HepG2 (cell line): ENCODE measurements around the gene CDH13. TPM values are rescaled to one million over a fixed set of nuclear protein-coding genes. Genes with fewer than 3 reads are reported as not detected.

ENCODE experiments used
- ATAC-seq: fragments of 200-7000 bp; cut with Tn5 transposase; 3 replicates; pipeline ENCODE4 v1.9.1; 2020; ENCODE audit warnings: mild to moderate bottlenecking, moderate library complexity
- BruUV-seq: library from RNA; stranded (reverse); fragments of 400-500 nt; replicated peaks from 2 replicates; lab custom pipeline; 2021; lab: Mats Ljungman, UMichigan
- CTCF ChIA-PET: fragments of 300-600 bp; formaldehyde crosslinking; extraction: SDS; loops from one replicate; lab custom pipeline; 2021; ENCODE audit warnings: low total read pairs, inconsistent platforms, low intra/inter-chr PET ratio; lab: Yijun Ruan, JAX
- POLR2A ChIA-PET: fragments of 350-600 bp; sonication (Branson Sonifier 250); formaldehyde crosslinking; loops from one replicate; lab custom pipeline; 2020; ENCODE audit warnings: antibody characterized with exemption, inconsistent platforms; lab: Yijun Ruan, JAX
- DNase-seq: peaks from one replicate; pipeline ENCODE4 v3.0.0-alpha.2; 2015; ENCODE audit warnings: low spot score
- FAIRE-seq: peaks from 3 replicates; lab custom pipeline; 2011; peaks lifted over from hg19 to GRCh38; lab: Jason Lieb, UNC
- H2AFZ ChIP-seq: one replicate; pipeline ENCODE4 v1.6.1; 2011; ENCODE audit warnings: low read length, inconsistent platforms
- H3K27ac ChIP-seq: fragments of 300-600 bp; 3 replicates; pipeline ENCODE4 v1.8.0; 2011; ENCODE audit warnings: mixed run types, mild to moderate bottlenecking, mixed read lengths, low read length, inconsistent platforms; ENCODE audit not compliant: insufficient read depth; ENCODE audit errors: extremely low read length
- H3K27me3 ChIP-seq, 2 experiments: fragments of 200-600 bp in 1 of 2; 2 replicates in 1 of 2; 3 replicates in 1 of 2; pipeline versions ENCODE4 v1.6.0 to v1.8.0; 2011; ENCODE audit warnings: low read length in 2 of 2, mild to moderate bottlenecking in 2 of 2, moderate library complexity in 2 of 2, inconsistent platforms in 1 of 2; ENCODE audit not compliant: insufficient read depth in 2 of 2, control insufficient read depth in 1 of 2
- H3K36me3 ChIP-seq, 2 experiments: fragments of 200-600 bp in 1 of 2; replicated peaks in 1 of 2; 2 replicates in 1 of 2; 3 replicates in 1 of 2; pipeline versions ENCODE4 v1.5.1 to v1.8.0; 2011; ENCODE audit warnings: low read length in 2 of 2, inconsistent platforms in 1 of 2; ENCODE audit not compliant: insufficient read depth in 2 of 2, control insufficient read depth in 1 of 2
- H3K4me1 ChIP-seq: 2 replicates; pipeline ENCODE4 v1.5.1; 2012; ENCODE audit warnings: low read length, inconsistent platforms; ENCODE audit not compliant: insufficient read depth
- H3K4me2 ChIP-seq: 2 replicates; pipeline ENCODE4 v1.6.0; 2011; ENCODE audit warnings: low read depth, low read length, inconsistent platforms
- H3K4me3 ChIP-seq, 3 experiments: fragments of 200-600 bp in 1 of 3; sonication (generic), shearing (Covaris generic) in 1 of 3; replicated peaks in 1 of 3; 2 replicates each; pipeline ENCODE4 v1.5.1; 2011 to 2016; ENCODE audit warnings: low read length in 3 of 3, inconsistent platforms in 2 of 3, low read depth in 2 of 3, mild to moderate bottlenecking in 2 of 3, control low read depth in 1 of 3, mixed read lengths in 1 of 3; ENCODE audit not compliant: insufficient read depth in 1 of 3
- H3K79me2 ChIP-seq: one replicate; pipeline ENCODE4 v1.6.1; 2011; ENCODE audit warnings: low read length, inconsistent platforms; ENCODE audit not compliant: insufficient read depth
- H3K9ac ChIP-seq: 2 replicates; pipeline ENCODE4 v1.6.0; 2011; ENCODE audit warnings: mild to moderate bottlenecking, low read depth, low read length, inconsistent platforms; ENCODE audit not compliant: insufficient read depth
- H3K9me3 ChIP-seq: 2 replicates; pipeline ENCODE4 v1.5.1; 2012; ENCODE audit warnings: mild to moderate bottlenecking, low read length
- H4K20me1 ChIP-seq: 2 replicates; pipeline ENCODE4 v1.6.0; 2011; ENCODE audit warnings: inconsistent platforms, mild to moderate bottlenecking, low read length, moderate library complexity; ENCODE audit not compliant: insufficient read depth
- ASH2L ChIP-seq: fragments of 300-600, 200-600 bp; sonication (generic); IDR thresholded peaks from 2 replicates; pipeline ENCODE4 v1.7.0; 2017; ENCODE audit warnings: low read depth, mild to moderate bottlenecking, moderate library complexity, mixed read lengths, low read length; ENCODE audit not compliant: insufficient read length
- ATF4 ChIP-seq, 2 experiments: fragments of 450-650 bp in 1 of 2; sonication (generic) in 1 of 2; formaldehyde crosslinking; IDR thresholded peaks; 2 replicates each; pipeline versions ENCODE4 v1.5.0 to v1.8.0; 2020 to 2022; ENCODE audit warnings: mild to moderate bottlenecking in 1 of 2, missing genetic modification reagents in 1 of 2
- CCAR2 ChIP-seq: fragments of 200-400 bp; formaldehyde crosslinking; optimal IDR thresholded peaks from 2 replicates; pipeline ENCODE3; 2018; ENCODE audit warnings: low read depth, mild to moderate bottlenecking, low read length, moderate library complexity
- CHD2 ChIP-seq: IDR thresholded peaks from 2 replicates; pipeline ENCODE4 v1.6.1; 2011; ENCODE audit warnings: low read depth, low read length, improper control_type of control experiment
- FOXP1 ChIP-seq, 2 experiments: fragments of 450-650 bp in 1 of 2; IDR thresholded peaks; 2 replicates each; pipeline ENCODE4 v1.6.1; 2017 to 2018; ENCODE audit warnings: antibody characterized with exemption in 1 of 2
- HDAC6 ChIP-seq: fragments of 200-600 bp; sonication (generic); IDR thresholded peaks from 2 replicates; pipeline ENCODE4 v1.7.0; 2017; ENCODE audit warnings: mild to moderate bottlenecking, antibody characterized with exemption, low read length, low read depth
- MBNL3 ChIP-seq: fragments of 250-450 bp; sonication (Bioruptor Pico); conservative IDR thresholded peaks from 2 replicates; pipeline ENCODE4 v1.8.0; 2022; ENCODE audit warnings: mild to moderate bottlenecking, inconsistent platforms
- SAP130 ChIP-seq: IDR thresholded peaks from 2 replicates; pipeline ENCODE4 v1.6.1; 2016; ENCODE audit warnings: low read depth
- SMC3 ChIP-seq: IDR thresholded peaks from 2 replicates; pipeline ENCODE4 v1.6.1; 2011; ENCODE audit warnings: low read length, improper control_type of control experiment
- SP1 ChIP-seq, 2 experiments: fragments of 450-650 bp in 1 of 2; sonication (generic) in 1 of 2; formaldehyde crosslinking in 1 of 2; IDR thresholded peaks; 2 replicates each; pipeline versions ENCODE4 v1.4.0 to v1.6.1; 2016 to 2020; ENCODE audit warnings: missing genetic modification reagents in 1 of 2
- TFDP1 ChIP-seq: IDR thresholded peaks from 2 replicates; pipeline ENCODE4 v1.6.1; 2016; ENCODE audit warnings: missing compliant biosample characterization, missing genetic modification reagents, borderline replicate concordance
- THYN1 ChIP-seq: sonication (generic); formaldehyde crosslinking; IDR thresholded peaks from 2 replicates; pipeline ENCODE4 v1.8.1; 2023; ENCODE audit warnings: low read depth, mild to moderate bottlenecking, moderate library complexity, missing genetic modification reagents, borderline replicate concordance
- ZNF205 ChIP-seq: IDR thresholded peaks from 2 replicates; pipeline ENCODE4 v1.6.1; 2018; ENCODE audit warnings: missing biosample characterization, missing genetic modification reagents
- ZNF746 ChIP-seq: sonication (generic); formaldehyde crosslinking; IDR thresholded peaks from 2 replicates; pipeline ENCODE4 v1.8.0; 2022; ENCODE audit warnings: mild to moderate bottlenecking, missing genetic modification reagents
- ZNF83 ChIP-seq: sonication (generic); formaldehyde crosslinking; IDR thresholded peaks from 2 replicates; pipeline ENCODE4 v1.4.0; 2020; ENCODE audit warnings: missing genetic modification reagents, mild to moderate bottlenecking, borderline replicate concordance
- WGBS: methylation state at CpG from one replicate; pipeline ENCODE4 v1.1.6; 2017; ENCODE audit warnings: low lambda C conversion rate; 5-methylcytosine and 5-hydroxymethylcytosine counted together
- in situ Hi-C: cut with HindIII; loops from 2 replicates; pipeline ENCODE4 v1.10.0; 2017; ENCODE audit warnings: low pct_unique_long_range_greater_than_20kb; ENCODE audit not compliant: extremely low pct_ligation_motif_present
- intact Hi-C: fragments of 100-400 bp; cut with micrococcal nuclease; formaldehyde crosslinking; loops from one replicate; pipeline ENCODE4 v1.10.0; 2022; ENCODE audit not compliant: unreplicated experiment
- polyA plus RNA-seq, 8 experiments: library from polyadenylated mRNA; depleted of rRNA in 3 of 8; stranded (reverse) in 7 of 8; unstranded in 1 of 8; fragments of >200 nt; fragmentation: Illumina TruSeq in 4 of 8; extraction: Trizol in 4 of 8; gene quantifications; 2 replicates each; pipeline versions ENCODE4 v1.2.1 to v1.2.3, GENCODE V29; 2011 to 2016; ENCODE audit warnings: low read depth in 4 of 8, missing spikeins in 1 of 8, mixed read lengths in 1 of 8; ENCODE audit not compliant: insufficient read depth in 1 of 8
- total RNA-seq, 5 experiments: library from RNA; depleted of rRNA; stranded (reverse); fragments of >200 nt; fragmentation: Illumina TruSeq; extraction: Trizol; gene quantifications; 2 replicates each; pipeline ENCODE4 v1.2.3, GENCODE V29; 2016; ENCODE audit warnings: low read depth in 1 of 5

Gene CDH13
- total and polyA plus RNA-seq, 2 of the 13 experiments (the other 11 are each of a cell fraction or from before 2014, with no cell fraction given): not detected

GRCh38 chr16:83577078-83577745 is 950.4 kb downstream of the CDH13 start:
- Histone ChIP-seq H2AFZ (no peak overlapping the region), H3K4me1 (no peaks in the 10 kb centered on the region), H3K9ac (no peak overlapping the region), H3K27ac (no peak overlapping the region), H3K4me3 (no peak overlapping the region), H3K9me3 (no peaks in the 10 kb centered on the region), H3K79me2 (no peaks in the 10 kb centered on the region), H3K36me3 (no peaks in the 10 kb centered on the region), H4K20me1 (no peaks in the 10 kb centered on the region), H3K4me2 (no peak overlapping the region), H3K27me3 (peaks cover 0 to 3% of the 10 kb centered on the region in 2 experiments; a peak in 1 of 5 replicates)
- ChIA-PET POLR2A (no interaction called here), CTCF (no interaction called here)
- WGBS: 19% methylated on average over 7 of the region's 7 CpGs
- no peak for FAIRE-seq
- in situ Hi-C loops: no loop called here
- no peak for ATAC-seq
- TF ChIP-seq THYN1 (CRISPR knock-in tag): no peak
- TF ChIP-seq SP1 (IDR thresholded peaks at IDR 0.05): no peak
- TF ChIP-seq SP1 (CRISPR knock-in tag; IDR thresholded peaks at IDR 0.05): no peak
- TF ChIP-seq SMC3: no peak
- no peak for TF ChIP-seq FOXP1 (IDR thresholded peaks at IDR 0.05)
- no peak for TF ChIP-seq FOXP1 (CRISPR knock-in tag; IDR thresholded peaks at IDR 0.05)
- no peak for TF ChIP-seq ZNF746
- TF ChIP-seq ATF4 (CRISPR knock-in tag; IDR thresholded peaks at IDR 0.05): no peak
- TF ChIP-seq CCAR2: no peak
- TF ChIP-seq TFDP1 (CRISPR knock-in tag): no peak
- TF ChIP-seq ASH2L: no peak
- no peak for TF ChIP-seq MBNL3 (CRISPR knock-in tag)
- TF ChIP-seq ZNF205 (CRISPR knock-in tag): no peak
- TF ChIP-seq HDAC6: no peak
- no peak for TF ChIP-seq ZNF83 (CRISPR knock-in tag)
- TF ChIP-seq CHD2: no peak
- no peak for TF ChIP-seq SAP130 (CRISPR knock-in tag)
- intact Hi-C loops: no loop called here
- BruUV-seq: no TSS peak
- DNase-seq: no peak
